Stimulated activated CD8-positive, alpha-beta memory T cell treated with anti-CD3 and anti-CD28 coated beads, Interleukin-7, amount 100 ng/mL, for 48 hours (primary cell): Measurements from ENCODE around the gene PGF.

Experiments used
- DNase-seq, 2 donors: peaks; one replicate each; pipeline ENCODE4 v3.0.0-alpha.2; 2020; ENCODE audit warnings: low read depth in 1 of 2; ENCODE audit errors: extremely low read depth in 1 of 2

Gene PGF

GRCh38 chr14:74959596-74960180 is 4.3 kb upstream of the PGF start:
- no peak for DNase-seq

GRCh38 chr14:74956280-74957072 is 1.1 kb upstream of the PGF start:
- DNase-seq = no peak

GRCh38 chr14:74956027-74956279 is 556 bp upstream of the PGF start:
- DNase-seq = no peak

DNA sequence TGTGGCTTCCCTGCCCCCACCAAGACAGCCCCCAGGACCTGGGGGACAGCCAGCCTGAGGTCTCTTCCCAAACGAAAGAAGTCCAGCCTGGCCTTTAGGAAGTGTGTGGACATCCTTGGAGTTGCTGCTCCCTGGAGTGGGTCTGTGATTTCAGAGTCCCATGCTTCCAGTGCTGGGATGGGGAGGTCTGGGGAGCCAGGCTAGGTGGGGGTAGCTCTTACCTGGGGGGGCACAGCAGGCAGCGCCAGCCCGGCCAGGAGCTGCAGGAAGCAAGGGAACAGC is 509 bp downstream of the PGF start:
- no peak for DNase-seq

- DNase-seq = no peak
Measured at GRCh38 chr14:74954232-74954946, 1.0 kb downstream of the PGF start.

GRCh38 chr14:74953686-74954085 is 1.7 kb downstream of the PGF start:
- DNase-seq = no peak

DNA sequence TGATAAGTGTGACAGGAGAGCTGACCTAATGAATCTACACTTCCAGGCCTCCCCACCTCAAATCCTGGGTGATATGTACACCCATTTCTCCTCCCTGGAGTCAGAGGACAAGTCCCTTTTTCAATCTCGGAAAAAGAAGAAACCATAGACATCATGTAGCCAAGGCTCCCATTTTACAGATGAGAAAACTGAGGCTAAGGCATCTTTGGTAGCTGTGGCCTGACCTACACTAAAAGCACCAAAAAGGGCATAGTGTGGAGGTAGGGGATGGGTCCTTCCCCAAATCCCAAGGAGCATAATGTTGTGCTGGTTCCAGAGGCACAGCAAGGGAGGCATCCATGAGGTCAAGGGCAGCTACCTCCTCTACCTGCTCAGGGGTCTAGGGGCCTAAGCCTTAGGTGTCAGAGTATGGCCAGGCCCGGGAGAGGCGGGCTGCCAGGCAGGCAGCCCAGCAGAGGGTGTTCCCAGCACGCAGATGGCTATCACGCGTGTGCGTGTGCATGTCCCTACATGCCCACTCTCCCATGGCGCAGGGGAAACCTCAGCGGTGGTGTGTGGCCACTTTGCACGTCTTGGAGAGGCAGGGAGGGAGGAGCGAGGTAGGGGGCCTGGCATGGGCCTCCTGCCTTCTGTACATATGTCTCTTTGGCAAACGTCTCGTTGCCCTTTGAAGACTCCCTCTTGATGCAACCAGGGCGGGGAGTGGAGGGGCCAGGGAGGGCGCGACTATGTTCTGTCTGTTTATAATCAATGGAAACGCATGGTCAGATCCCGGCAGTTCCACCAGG is 2.5 kb downstream of the PGF start:
- no peak for DNase-seq

DNA sequence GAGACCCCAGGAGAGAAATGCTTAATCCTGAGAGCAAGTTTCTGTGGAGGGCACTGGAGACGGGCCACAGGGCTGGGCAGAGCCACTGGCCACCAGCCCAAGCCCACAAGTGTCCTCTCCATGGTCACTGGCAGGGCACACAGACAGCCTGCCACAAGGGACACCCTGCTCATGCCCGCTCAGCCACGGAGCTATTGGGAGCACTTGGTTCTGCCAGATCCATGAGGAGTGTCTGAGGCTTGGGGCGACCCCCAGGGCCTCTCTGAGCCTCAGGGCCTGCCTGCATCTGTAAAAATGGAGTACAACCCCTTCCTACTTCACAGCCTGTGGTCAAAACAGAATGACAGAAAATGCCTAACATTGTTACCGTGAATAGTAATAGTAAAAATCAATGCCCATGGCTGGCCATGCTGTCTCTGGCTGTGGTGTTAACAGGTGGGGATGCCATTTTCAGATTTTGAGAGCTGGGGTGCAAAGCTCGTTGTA is 3.2 kb downstream of the PGF start:
- no peak for DNase-seq

DNA sequence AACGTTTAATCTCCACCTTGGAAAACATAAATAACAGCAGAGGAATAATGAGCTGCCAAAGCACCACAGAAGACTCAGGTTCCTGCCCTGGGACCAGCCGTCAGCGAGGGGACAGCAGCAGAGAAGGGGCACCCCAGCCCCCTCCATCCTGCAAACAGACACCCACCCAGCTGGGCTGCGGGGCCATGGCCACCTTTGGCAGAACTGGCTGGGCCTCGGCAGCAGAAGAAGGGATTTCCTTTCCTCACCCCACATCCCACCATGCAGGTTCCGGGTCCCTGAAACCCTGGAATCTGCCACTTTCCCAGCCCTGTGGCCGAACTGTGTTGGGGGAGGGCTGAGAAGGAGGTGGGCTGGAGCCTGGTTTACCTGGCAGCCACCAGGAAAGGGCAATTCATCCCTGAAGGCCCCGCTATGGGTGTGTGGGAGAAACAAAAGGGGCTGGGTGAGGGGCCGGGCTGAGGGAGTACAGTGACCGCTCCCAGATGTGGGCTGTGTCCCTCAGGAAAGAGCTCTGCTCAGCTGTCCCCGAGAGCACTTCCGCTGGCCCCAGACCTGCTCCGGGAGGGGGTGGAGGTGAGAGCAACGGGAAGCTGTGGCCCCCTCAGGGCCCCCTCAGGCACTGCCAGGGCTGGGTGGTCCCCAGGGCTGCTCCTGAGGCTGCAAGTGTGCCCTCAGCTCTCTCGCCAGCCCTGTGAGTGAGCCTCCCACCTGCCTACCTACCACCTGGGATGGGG is 3.8 kb downstream of the PGF start:
- no peak for DNase-seq

DNA sequence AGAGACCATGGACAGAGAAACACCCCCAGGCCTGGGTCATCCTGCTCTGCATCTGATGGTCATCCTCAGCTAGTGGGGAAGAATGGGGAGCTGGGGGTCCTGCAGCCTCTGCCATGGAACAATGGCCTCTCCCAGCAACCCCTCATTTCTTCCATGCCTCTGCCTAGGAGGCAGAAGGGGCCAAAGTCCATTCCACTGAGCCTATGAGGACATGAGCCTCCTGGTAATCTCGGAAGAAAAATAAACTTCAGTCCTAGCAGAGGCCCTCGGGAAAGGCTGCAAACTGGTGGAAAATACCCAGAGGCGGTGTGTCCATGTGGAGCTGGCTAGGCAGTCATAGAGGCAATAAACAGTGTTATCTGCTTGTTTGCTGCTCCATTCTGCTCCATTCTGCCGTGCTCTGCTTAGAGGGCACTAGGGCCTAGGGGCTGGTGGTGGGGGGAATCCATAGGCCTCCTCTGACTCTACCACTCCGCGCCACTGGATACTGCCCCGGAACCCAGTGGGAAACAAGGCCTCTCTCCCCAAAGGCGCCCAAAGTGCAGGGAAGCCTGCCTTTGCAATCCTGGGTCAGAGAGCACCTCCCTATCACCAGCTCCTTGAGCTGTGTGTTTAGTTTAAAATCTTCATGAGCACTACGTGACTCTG is 4.5 kb downstream of the PGF start:
- DNase-seq = no peak

DNA sequence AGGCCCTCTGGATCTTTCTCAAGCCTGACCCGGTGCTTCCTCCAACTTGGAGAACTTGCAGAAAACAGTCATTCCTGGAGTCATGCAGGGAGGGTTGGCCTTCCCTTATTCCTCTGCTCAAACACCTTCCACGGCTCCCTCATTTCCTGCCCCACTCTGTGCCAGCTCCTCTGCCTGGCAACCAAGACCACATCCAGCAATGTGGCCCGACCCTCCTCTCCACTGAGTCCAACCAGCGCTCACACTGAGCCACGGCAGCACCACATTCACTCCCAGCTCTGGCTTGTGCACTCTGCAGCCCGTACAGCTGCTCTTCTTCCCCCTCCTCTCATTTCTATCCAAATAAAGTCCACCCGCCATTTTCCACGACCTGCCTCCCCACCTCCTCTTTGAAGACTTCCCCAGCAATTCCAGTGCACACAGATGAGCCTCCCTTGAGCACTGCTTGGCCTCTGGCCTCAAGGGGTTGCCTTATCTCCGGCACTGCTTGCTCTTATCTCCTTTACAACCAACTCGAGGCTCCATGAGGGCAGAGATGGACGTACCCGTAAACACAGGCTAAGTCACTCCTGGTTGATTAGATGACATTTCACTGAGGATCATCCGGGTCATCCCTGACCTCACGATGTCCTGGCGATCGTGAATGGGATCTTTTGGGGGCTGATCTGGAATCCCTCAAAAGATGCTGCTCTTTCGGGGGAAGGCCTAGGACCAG is 5.4 kb downstream of the PGF start:
- DNase-seq = no peak

DNA sequence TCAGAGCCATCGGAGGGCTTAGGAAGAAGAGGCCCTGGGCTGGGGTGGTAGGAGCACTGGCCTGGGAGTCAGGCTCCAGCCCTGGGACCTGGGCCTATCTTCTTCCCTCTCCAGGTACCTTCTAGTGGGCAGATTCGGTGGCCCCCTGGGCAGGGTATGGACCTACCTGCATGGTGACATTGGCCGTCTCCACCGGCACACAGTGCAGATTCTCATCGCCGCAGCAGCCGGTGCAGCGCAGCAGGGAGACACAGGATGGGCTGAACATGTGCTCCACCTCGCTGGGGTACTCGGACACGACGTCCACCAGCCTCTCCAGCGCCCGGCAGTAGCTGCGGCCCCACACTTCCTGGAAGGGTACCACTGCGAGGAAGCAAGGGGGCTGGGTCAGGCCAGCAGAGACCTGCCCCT is 6.2 kb downstream of the PGF start:
- DNase-seq = no peak

DNA sequence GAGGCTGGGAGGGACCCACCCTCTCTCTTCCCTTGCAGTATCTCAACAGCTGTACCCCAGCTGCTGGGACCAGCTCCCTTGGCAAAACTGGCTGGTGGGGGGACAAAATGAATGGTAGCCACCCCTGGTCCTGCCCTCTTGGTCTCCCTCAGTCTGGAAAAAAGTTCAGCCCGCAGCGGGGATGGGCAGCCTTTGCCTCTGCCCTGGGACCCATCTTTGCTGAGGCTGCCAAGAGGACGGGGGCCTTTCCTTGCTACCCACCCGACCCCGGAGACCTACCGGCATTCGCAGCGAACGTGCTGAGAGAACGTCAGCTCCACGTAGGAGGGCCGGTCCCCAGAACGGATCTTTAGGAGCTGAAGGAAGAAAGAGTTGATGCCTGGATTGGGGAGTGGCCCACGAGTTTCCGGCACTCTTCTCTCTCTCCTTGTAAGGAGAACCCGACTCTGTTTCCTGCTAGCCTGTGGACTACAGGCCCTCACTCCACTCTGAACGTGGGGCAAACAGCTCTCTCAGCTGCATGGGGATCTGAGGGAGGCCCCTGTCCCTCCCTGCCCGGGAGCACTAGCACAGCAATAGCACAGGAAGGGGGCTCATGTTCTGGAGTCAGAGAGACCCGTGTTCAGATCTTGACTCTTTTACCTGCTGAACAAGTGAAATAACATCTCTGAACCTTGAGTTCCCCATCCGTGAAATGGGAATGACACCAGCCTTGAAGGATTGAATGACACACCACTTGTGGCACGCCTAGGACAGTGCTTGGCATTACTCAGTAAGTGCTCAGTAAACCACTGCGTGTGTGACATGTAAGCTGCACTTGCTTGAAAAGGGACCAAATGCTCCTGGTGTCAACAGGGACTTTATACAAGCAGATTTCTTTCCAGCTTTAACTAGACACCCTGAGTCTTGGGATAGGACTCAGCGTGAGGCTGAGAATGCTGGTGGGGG is 6.9 kb downstream of the PGF start:
- DNase-seq = no peak

DNA sequence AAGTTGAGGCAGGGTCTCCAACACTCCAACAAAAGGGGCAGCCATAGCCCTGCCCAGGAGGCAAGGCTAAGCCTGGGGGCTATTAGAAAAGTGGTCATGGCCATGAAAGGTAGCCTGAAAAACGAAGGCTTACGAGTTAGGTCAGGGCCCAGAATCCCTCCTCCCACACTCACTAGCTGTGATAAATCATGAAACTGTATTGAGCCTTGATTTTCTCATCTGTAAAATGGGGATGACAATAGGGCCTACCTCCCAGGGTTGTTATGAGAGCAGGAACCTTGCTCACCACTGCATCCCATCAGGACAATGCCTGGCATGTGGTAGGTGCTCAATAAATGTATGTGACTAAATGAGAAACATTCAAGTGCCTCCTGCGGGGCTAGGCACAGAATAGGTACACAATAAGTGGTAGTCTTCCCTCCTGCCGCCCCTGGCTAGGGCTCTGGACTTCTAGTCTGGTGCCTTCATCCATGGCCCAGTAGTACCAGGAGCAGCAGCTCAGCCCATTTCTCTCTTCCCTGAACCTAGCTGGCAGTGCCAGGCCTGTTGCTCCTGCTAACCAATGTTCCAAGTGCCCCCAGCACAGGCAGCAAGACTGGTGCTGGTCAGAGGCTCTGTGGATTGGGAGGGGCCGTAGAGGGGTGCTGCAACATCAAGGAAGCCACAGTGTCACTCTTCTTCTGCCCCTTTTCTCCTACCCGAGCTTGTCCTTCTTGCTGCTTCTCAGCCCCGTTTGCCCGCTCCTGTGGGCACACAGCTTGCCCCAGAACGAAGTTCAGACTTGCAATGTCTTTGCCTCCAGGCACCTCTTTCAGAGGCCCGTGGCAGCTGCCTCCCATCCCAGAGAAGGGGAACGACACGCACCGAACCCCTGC is 7.8 kb downstream of the PGF start:
- no peak for DNase-seq

DNA sequence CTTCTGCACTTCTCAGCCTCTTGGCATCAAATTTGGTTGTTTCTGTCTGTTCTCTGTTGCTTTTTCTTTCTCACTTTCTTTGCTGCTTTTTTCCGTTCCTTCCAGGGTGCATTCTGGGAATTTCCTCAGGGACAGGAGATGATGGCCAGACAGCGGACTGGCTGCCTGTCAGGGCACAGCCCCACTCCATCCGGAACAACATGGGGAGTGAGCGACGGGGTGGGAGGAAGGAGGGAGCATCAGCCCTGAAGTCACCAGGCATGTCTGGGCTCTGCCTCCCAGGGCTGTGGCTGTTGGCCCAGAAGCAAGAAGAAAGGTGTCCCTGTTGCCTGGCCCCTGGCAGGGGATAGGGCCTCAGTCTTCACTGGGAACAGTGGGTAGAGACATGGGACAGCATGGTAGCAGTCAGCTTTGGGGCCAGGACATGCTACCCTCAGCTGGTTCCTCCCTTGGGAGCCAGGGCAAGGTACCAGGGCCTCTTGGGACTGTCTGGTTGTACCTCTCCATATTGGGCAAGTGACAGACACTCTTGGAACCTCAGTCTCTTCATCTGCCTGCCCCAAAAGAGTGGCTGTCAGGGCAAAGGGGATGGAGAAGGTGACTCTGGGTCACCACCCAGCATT is 8.6 kb downstream of the PGF start:
- no peak for DNase-seq

GRCh38 chr14:74945852-74946658 is 9.3 kb downstream of the PGF start:
- DNase-seq = peak in 1 of 2 donors; percentile 65
